WTC11 (cell line): Measurements from ENCODE around the gene LIN28B. TPM values are rescaled to one million over a fixed set of nuclear protein-coding genes. Genes with fewer than 3 reads are reported as not detected.

Experiments used
- AFF4 ChIP-seq: sonication (generic); formaldehyde crosslinking; IDR thresholded peaks from 2 replicates; pipeline ENCODE4 v1.8.1; 2023; ENCODE audit warnings: mild to moderate bottlenecking, missing genetic modification reagents, borderline replicate concordance
- ETV6 ChIP-seq: sonication (generic); formaldehyde crosslinking; IDR thresholded peaks from 2 replicates; pipeline ENCODE4 v1.8.1; 2022; ENCODE audit warnings: mild to moderate bottlenecking, missing genetic modification reagents
- FOXJ3 ChIP-seq: sonication (generic); formaldehyde crosslinking; IDR thresholded peaks from 2 replicates; pipeline ENCODE4 v1.9.0; 2021; ENCODE audit warnings: missing genetic modification reagents, mild to moderate bottlenecking, borderline replicate concordance
- FOXP1 ChIP-seq: sonication (generic); formaldehyde crosslinking; IDR thresholded peaks from 2 replicates; pipeline ENCODE4 v1.8.0; 2022; ENCODE audit warnings: missing genetic modification reagents, mild to moderate bottlenecking, moderate library complexity, borderline replicate concordance
- FOXP4 ChIP-seq: sonication (generic); formaldehyde crosslinking; IDR thresholded peaks from 2 replicates; pipeline ENCODE4 v1.8.0; 2022; ENCODE audit warnings: mild to moderate bottlenecking, missing genetic modification reagents
- GRHL2 ChIP-seq: fragments of 250-450 bp; sonication (Bioruptor Pico); IDR thresholded peaks from 2 replicates; pipeline ENCODE4 v1.8.0; 2022; ENCODE audit warnings: mild to moderate bottlenecking, moderate library complexity; ENCODE audit not compliant: insufficient replicate concordance, severe bottlenecking
- HMGXB4 ChIP-seq: sonication (generic); formaldehyde crosslinking; IDR thresholded peaks from 2 replicates; pipeline ENCODE4 v1.8.1; 2023; ENCODE audit warnings: mild to moderate bottlenecking, moderate library complexity, missing genetic modification reagents
- KAT7 ChIP-seq: sonication (generic); formaldehyde crosslinking; IDR thresholded peaks from 2 replicates; pipeline ENCODE4 v1.8.1; 2023; ENCODE audit warnings: missing genetic modification reagents, mild to moderate bottlenecking, borderline replicate concordance
- MLX ChIP-seq: sonication (generic); formaldehyde crosslinking; IDR thresholded peaks from 2 replicates; pipeline ENCODE4 v1.8.1; 2023; ENCODE audit warnings: mild to moderate bottlenecking, missing genetic modification reagents, moderate library complexity
- MXD4 ChIP-seq: fragments of 250-450 bp; sonication (Bioruptor Pico); IDR thresholded peaks from 2 replicates; pipeline ENCODE4 v1.8.0; 2021; ENCODE audit warnings: mild to moderate bottlenecking, moderate library complexity, borderline replicate concordance
- NFYB ChIP-seq: sonication (generic); formaldehyde crosslinking; conservative IDR thresholded peaks from 2 replicates; pipeline ENCODE4 v1.8.0; 2022; ENCODE audit warnings: low read depth, missing genetic modification reagents
- NR1H2 ChIP-seq: sonication (generic); formaldehyde crosslinking; IDR thresholded peaks from 2 replicates; pipeline ENCODE4 v1.9.0; 2021; ENCODE audit warnings: mild to moderate bottlenecking, moderate library complexity, missing genetic modification reagents
- PRDM15 ChIP-seq: sonication (generic); formaldehyde crosslinking; IDR thresholded peaks from 2 replicates; pipeline ENCODE4 v1.8.0; 2022; ENCODE audit warnings: missing genetic modification reagents
- PRRX2 ChIP-seq: fragments of 250-450 bp; sonication (Bioruptor Pico); IDR thresholded peaks from 2 replicates; pipeline ENCODE4 v1.8.0; 2021; ENCODE audit warnings: mild to moderate bottlenecking
- SMAD4 ChIP-seq: sonication (generic); formaldehyde crosslinking; IDR thresholded peaks from 2 replicates; pipeline ENCODE4 v1.8.0; 2022; ENCODE audit warnings: mild to moderate bottlenecking, missing genetic modification reagents
- USF2 ChIP-seq: sonication (generic); formaldehyde crosslinking; IDR thresholded peaks from 2 replicates; pipeline ENCODE4 v1.8.1; 2023; ENCODE audit warnings: mild to moderate bottlenecking, missing genetic modification reagents, moderate library complexity
- ZBTB43 ChIP-seq: sonication (generic); formaldehyde crosslinking; IDR thresholded peaks from 2 replicates; pipeline ENCODE4 v1.8.1; 2023; ENCODE audit warnings: mild to moderate bottlenecking, missing genetic modification reagents
- ZNF281 ChIP-seq: sonication (generic); formaldehyde crosslinking; IDR thresholded peaks from 2 replicates; pipeline ENCODE4 v1.8.0; 2023; ENCODE audit warnings: mild to moderate bottlenecking, missing genetic modification reagents
- ZNF423 ChIP-seq: fragments of 250-450 bp; sonication (Bioruptor Pico); IDR thresholded peaks from 2 replicates; pipeline ENCODE4 v2.1.2; 2022; ENCODE audit warnings: mild to moderate bottlenecking, moderate library complexity
- ZNF671 ChIP-seq: fragments of 250-450 bp; sonication (Bioruptor Pico); IDR thresholded peaks from 2 replicates; pipeline ENCODE4 v1.8.0; 2021; ENCODE audit warnings: mild to moderate bottlenecking
- total RNA-seq: library from RNA; stranded (reverse); gene quantifications from 3 replicates; pipeline ENCODE4 v1.2.3, GENCODE V29; 2021

LIN28B gene
- total RNA-seq, 1 experiment from 2014 or later: 73.4 TPM

GRCh38 chr6:104940893-104941728, 15.8 kb upstream of the LIN28B start (continued):
- TF ChIP-seq HMGXB4 (CRISPR knock-in tag) (peak; percentile 73; the same call in 1 of the 2 replicates), PRRX2 (no peak), GRHL2 (CRISPR knock-in tag) (no peak), MLX (CRISPR knock-in tag) (no peak), ZNF671 (CRISPR knock-in tag) (peak; percentile 36; the same call in 1 of the 2 replicates), USF2 (peak; percentile 73), MXD4 (no peak), ZNF281 (CRISPR knock-in tag) (peak; percentile 87; the same call in 1 of the 2 replicates), FOXJ3 (no peak), ZBTB43 (peak; percentile 91; the same call in 1 of the 2 replicates), SMAD4 (CRISPR knock-in tag) (peak; percentile 91), FOXP4 (peak; percentile 99), ZNF423 (no peak), AFF4 (peak; percentile 99), NFYB (0 out of 2 replicates have a peak, but pooled peaks have one; percentile 13), PRDM15 (CRISPR knock-in tag) (peak; percentile 72), ETV6 (CRISPR knock-in tag) (peak; percentile 98), KAT7 (CRISPR knock-in tag) (peak; percentile 30; the same call in 1 of the 2 replicates), FOXP1 (CRISPR knock-in tag) (peak; percentile 97), NR1H2 (CRISPR knock-in tag) (peak; percentile 84; the same call in 1 of the 2 replicates)
